COLO829 (cell line): ENCODE data around the gene OAF.
"Not testable (repeated sequence)": the region's sequence is repeated elsewhere in the genome, so short reads cannot be mapped to it uniquely, and the experiment has no call there.

Experiments
- DNase-seq: peaks from one replicate; pipeline ENCODE4 v3.0.0; 2012; ENCODE audit warnings: low spot score

Gene OAF

DNA sequence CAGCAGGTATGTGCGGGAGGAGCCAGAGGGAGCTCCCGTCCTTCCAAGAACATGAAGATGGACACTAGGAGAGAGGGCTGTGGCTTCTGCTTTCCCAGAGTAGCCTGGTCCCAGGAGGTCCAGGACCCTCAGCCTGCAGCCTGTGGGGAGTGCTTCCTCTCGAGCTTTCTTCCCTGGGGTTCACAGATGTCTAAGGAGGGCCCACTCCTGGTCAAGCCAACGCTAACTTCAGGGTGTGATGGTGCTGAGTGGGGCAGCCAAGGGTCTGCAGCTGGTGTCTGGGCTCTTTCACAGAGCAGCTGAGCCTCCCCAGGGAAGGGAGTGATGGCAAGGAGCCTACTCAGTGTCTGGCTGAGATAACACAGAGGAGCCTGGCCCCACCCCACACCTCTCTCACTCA, 32.4 kb downstream of the OAF start:
- no peak for DNase-seq

DNA sequence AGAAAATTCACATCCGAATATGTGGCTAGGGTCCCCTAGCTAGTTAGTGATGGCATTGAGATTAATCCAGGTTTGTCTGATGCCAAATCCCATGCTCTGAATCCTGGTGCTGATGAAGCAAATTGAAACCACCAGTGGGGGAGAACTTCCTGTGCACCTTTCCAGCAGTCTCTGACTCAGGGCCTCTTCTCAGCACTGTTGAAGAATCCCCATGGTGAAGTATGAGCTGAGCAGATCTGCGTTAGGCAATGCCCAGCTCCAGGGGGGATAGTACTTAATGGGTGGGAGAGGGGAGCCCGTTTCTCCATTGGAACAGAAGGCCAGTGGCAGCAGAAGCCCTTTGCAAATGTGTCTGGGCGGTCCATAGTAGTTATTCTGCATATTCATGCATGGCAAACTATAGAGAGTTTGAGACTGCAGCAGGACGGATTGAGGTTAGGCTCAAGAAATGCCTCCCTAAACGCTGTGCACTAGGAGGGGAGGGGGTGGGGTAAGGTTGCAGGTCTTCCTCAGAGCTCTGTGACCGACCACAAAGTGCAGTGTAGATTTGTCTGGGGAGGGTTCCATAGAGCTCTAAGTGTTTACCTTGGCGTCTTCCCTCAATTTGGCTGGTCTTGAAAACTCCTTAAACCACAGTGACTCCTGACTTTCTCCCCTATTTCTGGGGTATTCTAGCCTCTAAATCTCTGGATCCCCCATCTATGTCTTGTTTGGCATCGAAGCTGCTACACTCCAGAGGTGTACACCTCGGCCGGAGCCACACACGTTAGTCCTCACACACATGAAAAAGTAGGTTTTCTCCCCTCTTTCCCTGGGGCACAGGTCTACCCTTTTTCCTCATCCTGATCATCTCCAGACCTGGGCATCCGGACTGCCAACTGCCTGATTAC, 33.9 kb downstream of the OAF start:
- no peak for DNase-seq

DNA sequence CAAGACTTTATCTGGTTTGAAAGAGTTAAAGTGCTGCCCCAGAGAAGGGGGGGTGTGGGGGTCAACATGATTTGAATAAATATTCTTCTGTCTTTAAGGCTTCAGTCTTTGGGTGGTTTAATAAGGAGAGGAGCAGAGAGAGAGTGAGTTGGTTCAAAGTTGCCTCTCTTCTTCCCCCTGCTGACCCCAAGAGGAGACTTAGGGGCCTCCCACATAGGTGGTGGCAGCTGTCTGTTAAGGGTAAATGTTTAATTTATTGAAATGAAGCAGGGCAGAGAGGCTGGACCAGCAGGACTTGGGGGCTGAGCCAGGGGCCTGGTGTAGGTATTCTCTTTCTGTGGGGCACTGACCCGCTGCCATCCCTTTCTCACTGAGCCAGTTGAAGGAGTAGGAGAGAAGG, 34.6 kb downstream of the OAF start:
- no peak for DNase-seq

DNA sequence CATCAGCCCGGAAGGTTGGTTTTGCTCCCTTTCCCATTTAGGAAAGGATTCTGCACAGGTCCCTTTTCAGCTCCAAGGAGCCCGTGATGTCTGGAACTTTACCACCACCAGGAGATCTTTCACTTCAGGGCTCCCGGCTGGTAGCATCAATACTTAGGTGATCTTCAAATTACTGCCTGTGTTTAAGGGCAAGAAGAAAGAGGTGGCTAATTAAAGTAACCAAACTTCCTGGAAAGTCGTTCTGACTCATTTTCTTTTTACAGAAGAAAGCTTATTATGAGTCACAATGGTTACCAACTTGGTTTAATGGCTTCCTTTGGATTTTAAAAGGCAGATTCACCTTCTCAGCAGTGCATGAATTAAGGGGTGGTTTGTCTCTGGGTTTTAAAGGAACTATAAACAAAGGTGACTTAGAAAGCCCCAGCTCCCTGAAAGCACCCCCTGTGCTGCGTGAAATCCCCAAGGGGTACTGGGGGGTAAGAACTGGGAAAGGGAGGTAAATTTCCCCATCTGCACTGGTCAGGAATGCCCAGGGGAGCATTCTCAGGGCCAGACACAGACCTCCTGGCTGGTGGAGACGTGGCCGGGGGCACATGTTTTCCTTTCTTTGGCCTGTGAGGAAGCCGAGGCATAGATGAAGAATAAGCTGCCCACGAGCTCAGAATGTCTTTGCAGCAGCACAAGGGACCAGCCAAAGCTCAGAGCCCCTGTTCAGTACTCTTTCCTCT, 37.9 kb downstream of the OAF start:
- peak; percentile 72 for DNase-seq

DNA sequence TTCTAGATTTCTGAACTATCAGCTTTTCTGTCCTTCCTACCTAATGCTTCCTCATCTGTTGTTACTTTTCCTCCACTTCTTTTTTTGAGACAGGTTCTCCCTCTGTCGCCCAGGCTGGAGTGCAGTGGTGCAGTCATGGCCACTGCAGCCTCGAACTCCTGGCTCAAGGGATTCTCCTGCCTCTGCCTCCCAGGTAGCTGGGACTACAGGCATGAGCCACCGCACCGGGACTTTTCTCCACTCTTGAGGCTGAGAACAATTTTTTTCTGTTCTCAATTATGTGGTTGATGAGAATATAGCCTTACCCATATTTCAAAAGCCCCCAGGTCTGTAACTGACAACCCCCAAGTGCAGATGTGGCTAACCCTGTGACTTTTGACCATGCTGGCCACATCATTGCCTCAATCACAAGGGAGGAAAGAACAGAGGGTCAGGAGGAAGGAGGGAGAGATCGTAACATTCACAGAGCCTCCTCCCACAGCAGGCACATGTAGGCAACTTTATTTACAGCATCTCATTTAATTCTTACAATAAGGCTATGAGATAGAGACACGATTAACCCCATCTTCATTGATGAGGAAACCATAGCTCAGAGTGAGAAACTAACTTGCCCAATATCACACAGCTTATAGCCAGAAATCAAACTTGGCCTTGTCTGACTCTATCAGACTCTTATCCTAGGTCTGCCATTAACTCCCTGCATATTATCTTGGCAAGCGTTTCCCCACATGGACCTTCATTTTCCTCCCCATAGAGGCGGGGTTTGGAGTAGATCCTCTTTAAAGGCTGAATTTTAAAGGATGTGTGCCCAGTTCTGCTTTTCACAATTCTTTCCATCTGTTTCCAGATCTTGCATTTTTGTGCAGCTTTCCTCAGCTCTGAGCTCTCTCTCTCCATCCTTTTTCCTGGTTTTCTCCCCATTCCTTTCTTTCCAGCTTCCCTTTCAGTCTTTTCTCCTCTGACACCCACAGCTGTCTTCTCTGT, 38.7 kb downstream of the OAF start:
- no peak for DNase-seq

DNA sequence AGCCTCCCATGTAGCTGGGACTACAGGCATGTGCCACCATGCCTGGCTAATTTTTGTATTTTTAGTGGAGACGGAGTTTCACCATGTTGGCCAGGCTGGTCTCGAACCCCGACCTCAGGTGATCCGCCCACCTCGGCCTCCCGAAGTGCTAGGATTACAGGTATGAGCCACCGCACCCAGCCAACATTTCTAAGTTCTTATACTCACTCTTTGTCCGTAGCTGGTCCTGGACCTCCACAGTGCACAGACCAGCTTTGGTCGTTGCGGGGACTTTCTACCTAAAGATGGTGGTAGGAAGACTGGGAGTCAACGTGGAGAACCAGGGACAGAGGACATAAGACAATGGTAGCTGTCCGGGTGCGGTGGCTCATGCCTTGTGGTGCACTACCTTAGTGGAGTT, 42.5 kb downstream of the OAF start:
- DNase-seq = not testable (repeated sequence)

DNA sequence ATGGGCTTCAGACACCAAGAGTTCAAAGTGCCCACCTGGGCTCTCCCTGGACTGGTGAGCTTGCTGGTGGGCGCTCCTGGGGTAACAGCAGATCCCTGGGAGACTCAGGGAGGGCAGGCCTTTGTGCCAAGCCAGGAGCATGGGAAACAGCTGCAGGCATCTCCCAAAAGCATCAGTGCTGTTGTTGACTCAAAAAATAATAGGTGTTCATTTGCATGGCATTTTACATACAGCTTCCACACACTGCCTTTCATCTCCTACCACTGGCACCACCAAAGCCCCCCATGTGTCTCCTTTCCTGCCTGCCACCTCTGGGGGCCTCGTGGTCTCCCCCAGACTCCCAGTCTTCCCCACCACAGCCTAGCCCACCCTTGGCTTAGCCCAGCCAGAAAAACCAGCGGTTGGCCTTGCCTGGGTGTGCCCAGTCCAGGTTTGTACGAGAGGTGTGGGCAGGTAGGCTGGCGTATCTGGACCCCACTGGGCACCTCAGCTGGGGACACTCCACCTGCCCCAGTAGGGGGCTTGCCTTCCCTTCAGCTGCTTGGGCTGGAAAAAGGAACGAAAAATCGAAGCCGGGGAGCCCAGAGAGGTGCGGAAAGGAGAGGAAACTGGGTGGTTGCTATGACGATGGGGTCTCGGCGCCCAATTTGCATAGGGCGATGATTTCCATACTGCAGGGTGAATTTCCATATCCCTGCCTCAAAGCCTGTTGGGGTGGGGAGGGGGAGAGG, 44.1 kb downstream of the OAF start:
- DNase-seq = no peak

DNA sequence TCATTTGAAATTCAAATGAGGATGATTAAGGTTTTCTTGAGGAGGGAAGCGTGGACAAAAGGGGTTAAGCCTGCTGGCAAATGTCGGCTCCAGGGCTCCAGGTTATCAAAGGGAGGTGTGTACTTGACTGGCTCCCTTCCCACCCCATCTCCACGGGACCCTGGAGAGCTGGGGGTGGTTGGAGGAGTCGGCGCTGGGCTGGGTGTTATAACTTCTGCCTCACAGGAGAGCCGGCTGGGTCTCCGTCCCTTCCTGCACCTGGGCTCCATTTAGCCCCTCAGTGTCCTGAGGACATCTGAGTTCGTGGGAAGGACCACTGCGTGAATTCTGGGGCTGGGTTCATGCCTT, 44.7 kb downstream of the OAF start:
- DNase-seq = no peak

DNA sequence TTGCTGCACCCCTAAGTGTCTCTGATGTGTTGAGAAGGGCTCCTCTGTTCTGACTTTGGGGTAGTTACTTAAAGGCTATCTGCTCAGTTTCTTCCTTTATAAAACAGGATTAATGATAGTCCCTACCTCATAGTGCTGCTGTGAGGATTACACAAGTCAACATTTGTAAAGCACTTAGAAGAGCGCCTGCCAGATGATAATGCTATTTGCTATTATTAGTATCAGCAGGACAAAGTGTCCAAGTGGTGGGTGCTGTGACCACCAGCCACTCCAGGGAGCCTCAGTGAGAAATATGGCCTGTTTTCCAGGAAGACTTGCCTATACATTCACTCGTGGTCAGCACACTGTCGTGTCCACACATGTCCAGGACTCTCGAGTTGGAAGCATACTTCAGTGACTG, 45.3 kb downstream of the OAF start:
- DNase-seq = no peak

DNA sequence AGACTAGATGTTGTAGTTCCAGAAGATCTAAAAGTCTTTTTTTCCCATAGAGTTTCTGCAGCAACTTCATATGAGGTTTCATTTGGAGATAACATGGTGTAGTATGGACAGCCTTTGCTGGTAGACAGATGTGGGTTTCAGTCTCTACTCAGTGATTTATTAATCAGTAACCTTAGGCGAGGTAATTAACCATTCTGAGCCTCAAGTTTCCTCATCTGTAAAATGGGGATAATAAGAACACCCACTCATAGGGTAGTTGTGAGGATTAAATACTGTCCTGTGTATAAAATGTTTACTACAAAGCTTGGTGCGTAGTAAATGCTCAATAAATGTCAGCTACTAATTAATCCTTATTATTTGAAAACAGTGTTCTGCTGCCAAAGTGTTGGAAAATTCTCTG, 45.9 kb downstream of the OAF start:
- DNase-seq = no peak

DNA sequence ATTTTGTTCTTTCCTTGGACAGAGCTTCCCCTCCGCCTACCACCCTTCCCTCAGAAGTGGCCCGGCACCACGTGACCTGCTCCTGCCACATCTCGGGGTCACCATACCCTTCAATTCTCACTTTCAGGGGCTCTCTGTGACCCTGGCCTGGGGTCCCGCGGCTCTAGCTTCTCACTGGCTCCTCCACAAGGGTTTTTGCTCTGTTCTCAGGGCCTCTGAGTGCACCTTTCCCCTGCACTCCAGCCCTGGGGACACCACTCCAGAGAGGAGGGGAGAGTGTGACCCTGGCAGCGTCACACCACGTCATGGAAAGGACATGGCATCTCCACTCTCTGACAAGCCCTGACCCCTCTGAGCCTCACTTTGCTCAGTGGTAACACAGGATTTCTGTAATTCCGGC, 46.5 kb downstream of the OAF start:
- no peak for DNase-seq

DNA sequence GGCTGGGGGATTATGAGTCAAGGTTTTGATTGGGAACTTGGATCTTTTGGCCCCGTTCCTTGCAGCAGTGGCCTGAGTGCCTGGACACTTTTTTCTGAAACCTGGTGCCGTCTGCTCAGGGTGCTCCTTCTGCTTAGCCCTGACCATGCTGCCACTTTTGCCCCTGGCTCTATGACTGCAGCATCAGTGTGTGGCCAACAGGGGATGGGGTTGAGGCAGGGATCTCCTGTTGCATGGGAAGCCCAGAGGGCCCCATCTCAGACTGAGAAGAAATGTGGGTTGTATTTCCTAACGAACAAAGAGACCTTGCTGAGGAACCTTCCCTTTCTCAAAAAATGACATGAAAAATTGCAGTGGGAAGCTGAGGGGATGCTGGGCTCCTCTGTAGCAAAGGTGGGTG, 47.8 kb downstream of the OAF start:
- DNase-seq = no peak

DNA sequence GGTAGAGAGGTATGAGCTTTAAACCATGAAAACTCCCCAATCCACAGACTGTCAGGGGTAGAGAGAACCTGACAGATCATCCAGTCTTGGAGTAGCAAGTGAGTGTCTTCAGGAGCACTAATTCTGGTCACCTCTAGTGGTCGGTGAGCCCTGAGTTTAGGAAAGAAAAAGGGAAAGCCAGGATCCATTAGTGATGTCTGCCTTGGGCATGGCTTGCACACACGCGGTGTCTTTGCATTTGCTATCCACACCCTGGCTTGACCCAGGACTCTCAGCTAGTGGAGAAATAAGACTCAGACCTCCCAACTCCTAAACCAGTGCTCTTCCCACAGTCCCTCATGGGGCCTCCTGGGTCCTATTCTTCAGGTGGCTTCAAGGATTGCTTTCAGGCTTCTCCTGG, 48.4 kb downstream of the OAF start:
- no peak for DNase-seq

DNA sequence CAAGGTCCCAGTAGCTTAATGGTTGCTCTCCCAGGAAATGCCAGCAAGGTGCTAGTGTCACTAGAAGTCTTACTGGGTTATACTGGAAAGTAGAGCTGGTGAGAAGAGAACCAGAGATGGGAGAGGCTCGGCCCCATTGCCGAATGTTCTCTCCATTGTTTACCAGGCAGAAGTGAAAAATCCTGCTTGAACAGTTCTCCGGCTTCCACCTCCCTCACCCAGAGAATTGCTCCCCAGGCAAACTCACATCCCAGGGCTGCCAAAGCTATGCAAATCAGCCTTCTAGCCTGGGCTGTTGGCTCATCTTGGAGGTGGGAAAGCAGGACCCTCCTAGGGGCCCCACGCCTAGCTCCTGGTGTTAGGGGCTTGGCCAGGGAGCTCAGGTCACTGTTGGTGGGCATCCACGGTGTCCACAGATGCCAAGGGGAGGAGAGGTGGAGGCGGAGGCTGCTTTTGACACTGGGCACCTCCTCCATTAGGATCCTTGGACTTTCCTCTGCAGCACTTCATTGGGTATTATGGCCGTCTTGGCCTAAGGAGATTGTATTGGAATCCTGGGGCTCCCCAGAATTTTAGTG, 49.2 kb downstream of the OAF start:
- DNase-seq = no peak

DNA sequence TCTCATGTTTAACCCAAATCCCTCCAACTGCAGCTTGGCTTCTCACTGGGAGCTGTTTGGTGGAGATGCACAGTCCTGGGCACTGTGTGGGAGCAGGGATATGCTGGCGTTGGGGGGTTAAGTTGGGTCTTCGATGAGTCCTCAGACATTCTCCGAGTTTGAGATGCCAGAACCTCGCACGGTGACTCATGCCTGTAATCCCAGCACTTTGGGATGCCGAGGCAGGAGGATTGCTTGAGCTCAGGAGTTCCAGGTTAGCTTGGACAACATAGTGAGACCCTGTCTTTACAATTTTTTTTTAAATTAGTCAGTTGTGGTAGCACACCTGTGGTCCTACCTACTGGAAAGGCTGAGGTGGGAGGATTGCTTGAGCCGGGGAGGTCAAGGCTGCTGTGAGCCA, 49.8 kb downstream of the OAF start:
- DNase-seq = no peak

DNA sequence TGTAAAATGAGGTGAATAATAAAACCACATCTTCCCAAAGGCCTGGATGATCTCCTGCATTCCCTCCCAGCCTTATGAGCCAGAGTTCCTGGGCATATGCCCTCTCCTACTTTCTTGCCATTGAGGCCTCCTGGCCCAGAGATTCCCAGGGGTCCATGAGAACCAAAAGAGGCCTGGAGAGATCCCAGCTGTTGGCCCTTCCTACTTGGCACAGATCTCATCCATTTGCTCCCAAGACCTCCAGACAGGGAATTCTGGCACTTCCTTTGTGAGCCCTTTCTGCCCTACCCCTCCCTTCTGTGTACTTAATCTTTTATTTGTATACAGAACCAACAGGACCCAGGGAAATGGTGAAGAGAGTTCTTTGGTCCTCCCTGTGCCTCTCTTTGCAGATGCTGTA, 50.5 kb downstream of the OAF start:
- no peak for DNase-seq

DNA sequence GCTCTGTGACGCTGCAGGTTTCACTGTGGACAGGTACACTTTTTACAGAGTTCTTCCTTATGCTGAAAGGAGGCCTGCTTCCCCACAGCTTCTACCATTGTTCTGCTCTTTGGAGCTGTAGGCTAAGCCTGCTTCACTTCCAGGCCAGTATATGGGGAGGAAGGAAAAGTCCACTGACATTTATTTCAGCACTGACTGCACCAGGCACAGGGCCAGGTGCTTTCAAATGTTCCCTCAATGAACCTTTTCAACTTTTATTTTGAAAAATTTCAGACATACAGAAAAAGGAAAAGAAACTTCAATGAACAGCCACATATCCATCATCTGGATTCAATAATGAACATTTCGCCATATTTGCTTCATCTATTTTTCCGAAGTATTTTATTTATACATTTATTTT, 51.1 kb downstream of the OAF start:
- DNase-seq = no peak

DNA sequence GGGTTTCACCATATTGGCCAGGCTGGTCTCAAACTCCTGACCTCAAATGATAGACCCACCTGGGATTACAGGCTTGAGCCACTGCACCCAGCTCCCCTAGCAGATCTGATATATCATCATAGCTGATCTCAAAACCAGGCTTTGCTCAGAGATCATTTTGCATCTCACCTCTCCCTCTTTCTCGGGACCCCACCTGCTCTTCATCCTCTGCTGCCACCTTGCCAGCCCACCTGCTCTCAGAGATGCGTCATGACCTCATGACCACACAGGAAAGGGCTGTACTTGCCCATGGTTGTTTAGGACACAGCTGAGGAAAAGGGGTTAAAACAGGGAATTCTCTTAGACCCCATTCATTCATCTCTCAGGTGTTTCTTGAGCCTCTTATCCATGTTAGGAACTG, 56.5 kb downstream of the OAF start:
- DNase-seq = no peak

DNA sequence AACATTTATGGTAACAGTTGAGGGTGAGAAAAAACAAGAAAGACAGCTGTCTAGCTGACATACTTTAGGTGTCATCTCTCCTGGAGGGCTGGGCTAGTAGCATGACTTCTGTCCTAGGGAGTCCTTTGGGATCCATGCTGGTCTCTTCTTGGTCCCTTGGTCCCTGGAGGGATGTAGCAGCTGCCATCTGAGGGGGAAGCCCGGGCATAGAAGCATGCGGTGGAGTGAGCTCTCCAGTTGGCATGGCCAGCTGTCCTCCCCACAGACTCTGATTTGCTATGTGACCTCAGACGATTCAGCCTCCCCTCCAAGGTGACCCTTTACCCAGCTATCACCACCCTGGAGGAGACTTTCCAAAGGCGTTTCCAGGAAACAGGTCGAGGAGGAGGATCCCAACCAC, 57.9 kb downstream of the OAF start:
- no peak for DNase-seq

DNA sequence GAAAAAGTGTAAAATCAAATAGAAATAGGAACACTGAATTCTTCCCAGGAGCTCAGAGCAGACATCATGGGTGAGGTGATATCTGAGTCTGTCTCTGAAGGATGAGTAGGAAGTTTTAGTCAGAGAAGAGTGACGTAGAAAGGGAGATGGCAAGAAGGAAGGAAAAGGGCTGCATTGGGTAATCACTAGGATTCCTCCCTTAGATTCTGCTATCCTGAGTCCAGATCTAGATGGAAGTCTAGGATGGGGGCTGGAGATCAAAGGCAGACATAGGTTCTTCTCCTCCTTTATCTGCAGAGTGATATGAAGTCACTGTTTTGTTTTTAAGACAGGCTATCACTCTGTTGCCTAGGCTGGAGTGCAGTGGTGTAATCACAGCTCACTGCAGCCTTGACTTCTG, 59.6 kb downstream of the OAF start:
- no peak for DNase-seq

DNA sequence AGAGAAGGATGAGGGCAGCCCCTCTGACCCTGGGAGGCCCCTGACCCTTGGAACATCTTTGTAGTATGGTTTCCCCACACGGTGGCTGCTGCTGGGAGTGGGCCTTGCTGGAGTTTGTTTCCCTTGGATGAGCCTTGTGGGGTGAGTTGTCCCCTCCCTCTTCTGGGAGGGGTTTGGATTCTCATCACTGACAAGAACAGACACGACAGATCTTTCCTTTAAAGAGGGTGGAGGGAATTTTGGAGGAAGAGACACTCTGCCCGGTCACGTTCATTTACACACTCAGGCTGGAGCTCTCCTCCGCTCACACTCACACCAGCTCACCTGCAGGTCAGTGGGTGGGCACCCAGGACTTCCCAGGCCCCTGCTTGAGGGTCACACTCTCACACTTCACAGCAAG, 60.8 kb downstream of the OAF start:
- no peak for DNase-seq

DNA sequence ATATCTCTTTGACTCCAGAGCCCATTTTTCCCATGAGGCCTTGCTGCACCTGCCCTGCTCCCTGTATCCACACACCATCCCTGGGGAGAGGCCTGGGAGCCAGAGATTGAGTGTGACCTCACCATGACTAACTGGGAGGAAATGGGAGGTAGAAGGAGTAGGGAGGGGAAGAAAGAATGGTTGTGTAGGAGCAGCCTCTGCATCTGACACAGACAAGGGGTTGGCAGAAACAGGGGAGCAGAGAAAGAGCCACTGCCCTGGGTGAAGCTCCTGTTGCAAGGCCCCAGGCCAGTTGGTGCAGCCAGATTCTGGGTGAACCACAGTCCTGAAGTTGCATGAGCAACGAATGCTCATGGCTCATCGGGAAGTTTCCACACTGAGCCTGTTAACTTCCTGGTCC, 61.5 kb downstream of the OAF start:
- DNase-seq = peak; percentile 47
